PC-9 (cell line): ENCODE results near the gene GGCT.

Experiments
- EZH2 ChIP-seq: fragments of 200-600 bp; sonication (generic); IDR thresholded peaks from 2 replicates; pipeline ENCODE4 v1.8.0; 2017; ENCODE audit warnings: antibody characterized with exemption, low read depth
- TF ChIP-seq, protein P1 (sequence below): fragments of 200-600 bp; sonication (generic); conservative IDR thresholded peaks from 2 replicates; pipeline ENCODE4 v1.6.1; 2017; ENCODE audit warnings: mixed run types, antibody characterized with exemption, mild to moderate bottlenecking, moderate library complexity

DNA sequence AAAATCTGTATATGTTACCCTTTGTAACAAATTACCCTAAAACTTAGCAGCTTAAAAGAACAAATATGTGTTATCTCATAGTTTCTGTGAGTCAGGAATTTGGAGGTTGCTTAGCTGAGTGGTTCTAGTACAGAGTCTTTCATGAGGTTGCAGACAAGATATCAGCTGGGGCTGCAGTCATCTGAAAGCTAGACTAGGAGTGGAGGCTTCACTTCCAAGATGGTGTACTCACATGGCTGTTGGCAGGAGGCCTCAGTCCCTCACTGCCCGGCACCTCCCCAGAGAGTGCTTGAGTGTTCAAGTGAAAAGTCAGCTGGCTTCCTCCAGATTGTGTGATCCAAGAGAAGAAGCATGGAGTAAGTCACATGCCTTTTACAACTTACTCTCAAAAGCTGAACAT lies 16.9 kb upstream of the GGCT start:
- TF ChIP-seq, protein P1, sequence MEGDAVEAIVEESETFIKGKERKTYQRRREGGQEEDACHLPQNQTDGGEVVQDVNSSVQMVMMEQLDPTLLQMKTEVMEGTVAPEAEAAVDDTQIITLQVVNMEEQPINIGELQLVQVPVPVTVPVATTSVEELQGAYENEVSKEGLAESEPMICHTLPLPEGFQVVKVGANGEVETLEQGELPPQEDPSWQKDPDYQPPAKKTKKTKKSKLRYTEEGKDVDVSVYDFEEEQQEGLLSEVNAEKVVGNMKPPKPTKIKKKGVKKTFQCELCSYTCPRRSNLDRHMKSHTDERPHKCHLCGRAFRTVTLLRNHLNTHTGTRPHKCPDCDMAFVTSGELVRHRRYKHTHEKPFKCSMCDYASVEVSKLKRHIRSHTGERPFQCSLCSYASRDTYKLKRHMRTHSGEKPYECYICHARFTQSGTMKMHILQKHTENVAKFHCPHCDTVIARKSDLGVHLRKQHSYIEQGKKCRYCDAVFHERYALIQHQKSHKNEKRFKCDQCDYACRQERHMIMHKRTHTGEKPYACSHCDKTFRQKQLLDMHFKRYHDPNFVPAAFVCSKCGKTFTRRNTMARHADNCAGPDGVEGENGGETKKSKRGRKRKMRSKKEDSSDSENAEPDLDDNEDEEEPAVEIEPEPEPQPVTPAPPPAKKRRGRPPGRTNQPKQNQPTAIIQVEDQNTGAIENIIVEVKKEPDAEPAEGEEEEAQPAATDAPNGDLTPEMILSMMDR = no peak
- TF ChIP-seq EZH2 = no peak
